Measurements from ENCODE around the gene DIS3L2. TPM values are rescaled to one million over a fixed set of nuclear protein-coding genes. Genes with fewer than 3 reads are reported as not detected.

The DIS3L2 gene
- total and polyA plus RNA-seq, 2 of the 4 experiments (the other 2 are of a cell fraction) = 14.7 to 19.2 TPM

DNA sequence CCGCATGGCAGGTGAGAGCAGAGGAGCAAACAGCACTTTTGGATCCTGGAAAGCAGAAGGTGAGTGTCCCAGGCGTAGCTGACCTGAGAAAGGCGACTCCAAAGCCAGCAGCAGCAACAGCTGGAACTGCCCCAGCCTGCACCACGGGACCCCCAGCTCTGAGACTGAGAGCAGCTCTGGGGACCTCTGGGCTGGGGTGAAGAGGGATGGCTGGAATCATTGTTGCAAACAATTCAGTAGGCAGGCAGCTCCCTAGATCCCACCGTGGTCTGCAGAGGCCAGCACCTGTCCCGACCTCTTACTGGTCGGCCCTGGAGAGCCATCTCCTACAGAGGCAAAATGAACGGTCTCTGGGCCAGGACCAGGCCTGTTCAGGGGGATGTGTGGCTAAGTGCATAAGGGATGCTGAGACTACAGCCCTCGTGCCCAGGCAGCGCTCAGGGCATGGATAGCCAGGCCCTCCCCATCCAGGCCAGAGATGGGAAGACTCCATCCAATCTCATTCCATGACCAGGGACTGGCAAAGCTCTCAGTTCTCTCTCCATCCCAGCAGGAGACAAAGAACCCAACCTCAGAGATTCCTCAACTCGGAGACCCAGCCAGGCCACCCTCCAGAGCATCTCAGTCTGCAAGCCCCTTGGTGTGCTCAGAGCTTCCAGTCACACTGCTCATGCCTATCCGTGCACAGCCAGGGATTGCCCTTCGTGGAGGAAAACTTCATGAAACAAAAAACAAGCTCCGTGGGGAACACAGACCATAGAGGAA, 378.8 kb downstream of the DIS3L2 start:
- no peak overlapping the region for H2AK5ac ChIP-seq (ENCODE audit: low read depth, low read length)
- no peaks in the 10 kb centered on the region for H3K4me1 ChIP-seq (ENCODE audit: control insufficient read depth, insufficient read depth, low read length)
- no peak overlapping the region for H3K4me3 ChIP-seq (ENCODE audit: insufficient read depth, low read depth, low read length)
- BruUV-seq (replicated peaks) = no TSS peak
- H3K36me3 ChIP-seq (ENCODE audit: control insufficient read depth, insufficient read depth, low read length) = no peaks in the 10 kb centered on the region
- no peak overlapping the region for H2BK20ac ChIP-seq (ENCODE audit: low read depth, low read length)
- H3K79me1 ChIP-seq (ENCODE audit: low read depth in 1 of 2, low read length in 2 of 2) = no peaks in the 10 kb centered on the region
- H2BK5ac ChIP-seq (ENCODE audit: low read depth, low read length, poor library complexity, severe bottlenecking) = no peak overlapping the region
- no peak overlapping the region for H3K9ac ChIP-seq (ENCODE audit: low read depth, low read length)
- H3K18ac ChIP-seq (ENCODE audit: low read depth, low read length) = no peak overlapping the region
- 81% methylated on average over 6 of the region's 14 CpGs; no CpG with 5 or more reads in 1 of the 2 experiments for WGBS, 2 experiments (ENCODE audit: extremely low coverage in 2 of 2, insufficient read length in 1 of 2)
- ChIA-PET POLR2A (ENCODE audit: unreplicated experiment) (no interaction called here), CTCF (no interaction called here)
- ATAC-seq (ENCODE audit: low read depth) (no peak), DNase-seq (no peak)
- H3K56ac ChIP-seq (ENCODE audit: extremely low read depth, insufficient read depth, low read length) = no peak overlapping the region
- TF ChIP-seq CEBPB (IDR thresholded peaks at IDR 0.05; ENCODE audit: low read depth, low read length) (no peak), RFX5 (IDR thresholded peaks at IDR 0.05; ENCODE audit: low read depth, low read length) (no peak), SMC3 (IDR thresholded peaks at IDR 0.05; ENCODE audit: low read depth, low read length) (no peak), MAFK (IDR thresholded peaks at IDR 0.05; ENCODE audit: low read depth, low read length) (no peak), USF2 (IDR thresholded peaks at IDR 0.05; ENCODE audit: low read depth, low read length) (no peak), BHLHE40 (IDR thresholded peaks at IDR 0.05; ENCODE audit: low read depth, low read length) (no peak), MXI1 (IDR thresholded peaks at IDR 0.05; ENCODE audit: borderline replicate concordance, low read depth, low read length) (no peak), RCOR1 (IDR thresholded peaks at IDR 0.05; ENCODE audit: insufficient replicate concordance, low read length) (no peak), RAD21 (IDR thresholded peaks at IDR 0.05; ENCODE audit: low read length) (no peak), MAZ (IDR thresholded peaks at IDR 0.05; ENCODE audit: borderline replicate concordance, low read depth, low read length) (no peak), FOS (IDR thresholded peaks at IDR 0.05; ENCODE audit: low read depth, low read length) (no peak), CHD1 (IDR thresholded peaks at IDR 0.05; ENCODE audit: low read depth, low read length) (no peak)
- TF ChIP-seq, protein P1, sequence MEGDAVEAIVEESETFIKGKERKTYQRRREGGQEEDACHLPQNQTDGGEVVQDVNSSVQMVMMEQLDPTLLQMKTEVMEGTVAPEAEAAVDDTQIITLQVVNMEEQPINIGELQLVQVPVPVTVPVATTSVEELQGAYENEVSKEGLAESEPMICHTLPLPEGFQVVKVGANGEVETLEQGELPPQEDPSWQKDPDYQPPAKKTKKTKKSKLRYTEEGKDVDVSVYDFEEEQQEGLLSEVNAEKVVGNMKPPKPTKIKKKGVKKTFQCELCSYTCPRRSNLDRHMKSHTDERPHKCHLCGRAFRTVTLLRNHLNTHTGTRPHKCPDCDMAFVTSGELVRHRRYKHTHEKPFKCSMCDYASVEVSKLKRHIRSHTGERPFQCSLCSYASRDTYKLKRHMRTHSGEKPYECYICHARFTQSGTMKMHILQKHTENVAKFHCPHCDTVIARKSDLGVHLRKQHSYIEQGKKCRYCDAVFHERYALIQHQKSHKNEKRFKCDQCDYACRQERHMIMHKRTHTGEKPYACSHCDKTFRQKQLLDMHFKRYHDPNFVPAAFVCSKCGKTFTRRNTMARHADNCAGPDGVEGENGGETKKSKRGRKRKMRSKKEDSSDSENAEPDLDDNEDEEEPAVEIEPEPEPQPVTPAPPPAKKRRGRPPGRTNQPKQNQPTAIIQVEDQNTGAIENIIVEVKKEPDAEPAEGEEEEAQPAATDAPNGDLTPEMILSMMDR (conservative IDR thresholded peaks at IDR 0.05; ENCODE audit: low read depth, low read length) = no peak
- TF ChIP-seq, protein P2, sequence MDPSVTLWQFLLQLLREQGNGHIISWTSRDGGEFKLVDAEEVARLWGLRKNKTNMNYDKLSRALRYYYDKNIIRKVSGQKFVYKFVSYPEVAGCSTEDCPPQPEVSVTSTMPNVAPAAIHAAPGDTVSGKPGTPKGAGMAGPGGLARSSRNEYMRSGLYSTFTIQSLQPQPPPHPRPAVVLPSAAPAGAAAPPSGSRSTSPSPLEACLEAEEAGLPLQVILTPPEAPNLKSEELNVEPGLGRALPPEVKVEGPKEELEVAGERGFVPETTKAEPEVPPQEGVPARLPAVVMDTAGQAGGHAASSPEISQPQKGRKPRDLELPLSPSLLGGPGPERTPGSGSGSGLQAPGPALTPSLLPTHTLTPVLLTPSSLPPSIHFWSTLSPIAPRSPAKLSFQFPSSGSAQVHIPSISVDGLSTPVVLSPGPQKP (IDR thresholded peaks at IDR 0.05; ENCODE audit: borderline replicate concordance, low read depth, low read length) = no peak
- no peak overlapping the region for H3K14ac ChIP-seq (replicated peaks; ENCODE audit: low read depth, low read length)
- no peak overlapping the region for H2BK120ac ChIP-seq (ENCODE audit: low read depth, low read length)
- no peaks in the 10 kb centered on the region for H3K9me1 ChIP-seq (ENCODE audit: insufficient read depth, low read length)
- H3K4ac ChIP-seq (ENCODE audit: low read depth, low read length) = no peak overlapping the region
- no peak overlapping the region for H3K4me2 ChIP-seq (ENCODE audit: low read depth, low read length)
- no peak overlapping the region for H4K91ac ChIP-seq (ENCODE audit: insufficient read depth, low read depth, low read length)
- no peak overlapping the region for H4K8ac ChIP-seq (ENCODE audit: low read depth in 2 of 2, low read length in 2 of 2)
- H2AK9ac ChIP-seq (replicated peaks; ENCODE audit: low read depth, low read length, poor library complexity) = no peak overlapping the region
- H3K27ac ChIP-seq (ENCODE audit: insufficient read depth, low read length) = no peak overlapping the region
- no peak overlapping the region for H2AFZ ChIP-seq (replicated peaks; ENCODE audit: low read length, poor library complexity)
- in situ Hi-C loops (cut with MboI; ENCODE audit: low sequenced_read_pairs) (no loop called here), dilution Hi-C loops (cut with HindIII; ENCODE audit: low sequenced_read_pairs, unreplicated experiment) (no loop called here), intact Hi-C loops (cut with micrococcal nuclease) (no loop called here)
- H3K23ac ChIP-seq (ENCODE audit: low read depth, low read length) = no peak overlapping the region
- H3K9me3 ChIP-seq (ENCODE audit: control insufficient read depth, insufficient read depth, low read length) = no peaks in the 10 kb centered on the region
- H3K27me3 ChIP-seq (ENCODE audit: control insufficient read depth, insufficient read depth, low read length) = peaks cover 2% of the 10 kb centered on the region; the same call in 1 of the 2 replicates
- H2BK15ac ChIP-seq (ENCODE audit: low read depth, low read length) = no peak overlapping the region
- H4K5ac ChIP-seq (ENCODE audit: low read depth, low read length) = no peak overlapping the region
- no peaks in the 10 kb centered on the region for H4K20me1 ChIP-seq (ENCODE audit: insufficient read depth, low read length)
